HEK293T (cell line): ENCODE measurements around the gene MON2.
A peak's percentile ranks its signal among the peaks of the same experiment; 100 is the strongest.
"Not testable (repeated sequence)": the region's sequence is repeated elsewhere in the genome, so short reads cannot be mapped to it uniquely, and the experiment has no call there.

Source experiments
- CTCF ChIA-PET: fragments of 350-600 bp; formaldehyde crosslinking; extraction: SDS; loops from one replicate; lab custom pipeline; 2021; ENCODE audit warnings: antibody characterized with exemption, inconsistent platforms; lab: Yijun Ruan, JAX
- POLR2A ChIA-PET: fragments of 350-600 bp; formaldehyde crosslinking; extraction: SDS; loops from one replicate; lab custom pipeline; 2020; ENCODE audit warnings: antibody characterized with exemption, inconsistent platforms; lab: Yijun Ruan, JAX
- DNase-seq: peaks from one replicate; pipeline ENCODE4 v3.0.0; 2012; ENCODE audit warnings: mixed read lengths; ENCODE audit errors: extremely low spot score
- ARNT ChIP-seq: fragments of 450-650 bp; IDR thresholded peaks from 2 replicates; pipeline ENCODE4 v1.6.1; 2017; ENCODE audit warnings: mild to moderate bottlenecking
- BHLHE40 ChIP-seq: fragments of 450-650 bp; IDR thresholded peaks from 2 replicates; pipeline ENCODE4 v1.6.1; 2016; ENCODE audit warnings: mild to moderate bottlenecking, moderate library complexity, borderline replicate concordance
- CTBP1 ChIP-seq: fragments of 450-650 bp; IDR thresholded peaks from 2 replicates; pipeline ENCODE4 v1.6.1; 2016; ENCODE audit warnings: borderline replicate concordance
- ELF4 ChIP-seq: fragments of 450-650 bp; IDR thresholded peaks from 2 replicates; pipeline ENCODE4 v1.6.1; 2017; ENCODE audit warnings: antibody characterized with exemption
- FOXA1 ChIP-seq: fragments of 450-650 bp; IDR thresholded peaks from 2 replicates; pipeline ENCODE4 v1.6.1; 2016; ENCODE audit warnings: mild to moderate bottlenecking
- FOXK2 ChIP-seq: fragments of 450-650 bp; IDR thresholded peaks from 2 replicates; pipeline ENCODE4 v1.6.1; 2016; ENCODE audit warnings: mild to moderate bottlenecking
- FOXM1 ChIP-seq: fragments of 450-650 bp; IDR thresholded peaks from 2 replicates; pipeline ENCODE4 v1.6.1; 2017; ENCODE audit warnings: mild to moderate bottlenecking, borderline replicate concordance
- HDGF ChIP-seq: fragments of 450-650 bp; IDR thresholded peaks from 2 replicates; pipeline ENCODE4 v1.6.1; 2017; ENCODE audit warnings: antibody characterized with exemption, borderline replicate concordance
- L3MBTL2 ChIP-seq: fragments of 450-650 bp; conservative IDR thresholded peaks from 2 replicates; pipeline ENCODE4 v1.6.1; 2016; ENCODE audit warnings: mild to moderate bottlenecking
- LEF1 ChIP-seq: fragments of 450-650 bp; IDR thresholded peaks from 2 replicates; pipeline ENCODE4 v1.6.1; 2017; ENCODE audit warnings: mild to moderate bottlenecking, borderline replicate concordance
- NFRKB ChIP-seq: fragments of 450-650 bp; IDR thresholded peaks from 2 replicates; pipeline ENCODE4 v1.6.1; 2016; ENCODE audit warnings: mild to moderate bottlenecking, moderate library complexity
- SP1 ChIP-seq: fragments of 450-650 bp; IDR thresholded peaks from 2 replicates; pipeline ENCODE4 v1.6.1; 2017
- SUZ12 ChIP-seq: fragments of 450-650 bp; IDR thresholded peaks from 2 replicates; pipeline ENCODE4 v1.6.1; 2016; ENCODE audit warnings: mild to moderate bottlenecking
- TARDBP ChIP-seq: fragments of 450-650 bp; IDR thresholded peaks from 2 replicates; pipeline ENCODE4 v1.6.1; 2016
- ZNF384 ChIP-seq: fragments of 450-650 bp; IDR thresholded peaks from 2 replicates; pipeline ENCODE4 v1.6.1; 2016
- TF ChIP-seq, protein P1 (sequence below): fragments of 450-650 bp; IDR thresholded peaks from 2 replicates; pipeline ENCODE4 v1.6.1; 2016

Gene MON2

DNA sequence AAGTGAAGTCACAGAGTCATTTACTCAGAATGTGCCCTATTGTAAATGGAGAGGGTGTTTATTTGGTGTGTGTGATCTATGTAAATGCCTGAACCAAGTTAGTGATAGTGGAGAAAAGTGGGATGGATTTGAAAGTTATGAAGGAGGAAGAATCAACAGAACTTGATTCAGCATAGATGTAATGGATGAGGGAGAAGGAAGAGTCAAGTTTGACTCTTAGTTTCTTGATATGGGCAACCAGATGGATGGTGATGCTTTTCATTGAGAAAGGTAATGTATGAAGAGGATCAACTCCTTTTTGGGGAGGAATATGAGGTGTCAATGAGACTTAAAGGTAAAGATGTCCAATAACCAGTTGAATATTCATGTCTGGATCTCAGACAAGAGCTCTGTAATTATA, 6.7 kb upstream of the MON2 start:
- TF ChIP-seq BHLHE40 (no peak), LEF1 (no peak), HDGF (no peak), SUZ12 (no peak), ZNF384 (no peak), NFRKB (no peak), FOXK2 (no peak), L3MBTL2 (no peak), FOXA1 (no peak), TARDBP (no peak), ELF4 (no peak), FOXM1 (no peak), CTBP1 (no peak), ARNT (no peak), SP1 (no peak)
- TF ChIP-seq, protein P1, sequence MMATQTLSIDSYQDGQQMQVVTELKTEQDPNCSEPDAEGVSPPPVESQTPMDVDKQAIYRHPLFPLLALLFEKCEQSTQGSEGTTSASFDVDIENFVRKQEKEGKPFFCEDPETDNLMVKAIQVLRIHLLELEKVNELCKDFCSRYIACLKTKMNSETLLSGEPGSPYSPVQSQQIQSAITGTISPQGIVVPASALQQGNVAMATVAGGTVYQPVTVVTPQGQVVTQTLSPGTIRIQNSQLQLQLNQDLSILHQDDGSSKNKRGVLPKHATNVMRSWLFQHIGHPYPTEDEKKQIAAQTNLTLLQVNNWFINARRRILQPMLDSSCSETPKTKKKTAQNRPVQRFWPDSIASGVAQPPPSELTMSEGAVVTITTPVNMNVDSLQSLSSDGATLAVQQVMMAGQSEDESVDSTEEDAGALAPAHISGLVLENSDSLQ = no peak
- POLR2A ChIA-PET = no interaction called here
- CTCF ChIA-PET = no interaction called here
- DNase-seq = no peak

DNA sequence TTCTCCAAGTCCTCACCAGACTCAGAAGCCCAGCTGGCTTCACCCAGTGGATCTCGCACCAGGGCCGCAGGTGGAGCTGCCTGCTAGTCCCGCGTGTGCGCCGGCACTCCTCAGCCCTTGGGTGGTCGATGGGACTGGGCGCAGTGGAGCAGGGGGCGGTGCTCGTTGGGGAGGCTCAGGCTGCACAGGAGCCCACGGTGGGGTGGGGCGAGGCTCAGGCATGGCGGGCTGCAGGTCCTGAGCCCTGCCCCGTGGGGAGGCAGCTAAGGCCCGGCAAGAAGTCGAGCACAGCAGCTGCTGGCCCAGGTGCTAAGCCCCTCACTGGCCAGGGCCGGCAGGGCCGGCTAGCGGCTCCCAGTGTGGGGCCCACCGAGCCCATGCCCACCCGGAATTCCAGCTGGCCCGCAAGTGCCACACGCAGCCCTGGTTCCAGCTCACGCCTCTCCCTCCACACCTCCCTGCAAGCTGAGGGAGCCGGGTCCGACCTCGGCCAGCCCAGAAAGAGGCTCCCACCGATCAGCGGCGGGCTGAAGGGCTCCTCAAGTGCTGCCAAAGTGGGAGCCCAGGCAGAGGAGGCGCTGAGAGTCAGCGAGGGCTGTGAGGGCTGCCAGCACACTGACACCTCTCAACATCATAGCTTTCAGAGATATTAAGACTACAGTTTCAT, 5.3 kb upstream of the MON2 start:
- DNase-seq, CTCF ChIA-PET, POLR2A ChIA-PET: not testable (repeated sequence)

DNA sequence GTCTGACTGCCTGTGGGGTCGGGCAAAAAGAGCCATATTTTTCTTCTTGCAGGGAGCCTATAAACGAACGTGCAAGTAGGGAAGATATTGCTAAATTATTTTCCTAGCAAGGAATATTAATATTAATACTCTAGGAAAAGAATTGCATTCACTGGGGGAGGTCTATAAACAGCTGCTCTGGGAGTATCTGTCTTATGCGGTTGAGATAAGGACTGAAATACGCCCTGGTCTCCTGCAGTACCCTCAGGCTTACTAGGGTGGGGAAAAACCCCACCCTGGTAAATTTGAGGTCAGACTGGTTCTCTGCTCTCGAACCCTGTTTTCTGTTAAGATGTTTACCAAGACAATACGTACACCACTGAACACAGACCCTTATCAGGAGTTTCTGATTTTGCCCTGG, 3.4 kb upstream of the MON2 start:
- DNase-seq, CTCF ChIA-PET, POLR2A ChIA-PET: not testable (repeated sequence)

DNA sequence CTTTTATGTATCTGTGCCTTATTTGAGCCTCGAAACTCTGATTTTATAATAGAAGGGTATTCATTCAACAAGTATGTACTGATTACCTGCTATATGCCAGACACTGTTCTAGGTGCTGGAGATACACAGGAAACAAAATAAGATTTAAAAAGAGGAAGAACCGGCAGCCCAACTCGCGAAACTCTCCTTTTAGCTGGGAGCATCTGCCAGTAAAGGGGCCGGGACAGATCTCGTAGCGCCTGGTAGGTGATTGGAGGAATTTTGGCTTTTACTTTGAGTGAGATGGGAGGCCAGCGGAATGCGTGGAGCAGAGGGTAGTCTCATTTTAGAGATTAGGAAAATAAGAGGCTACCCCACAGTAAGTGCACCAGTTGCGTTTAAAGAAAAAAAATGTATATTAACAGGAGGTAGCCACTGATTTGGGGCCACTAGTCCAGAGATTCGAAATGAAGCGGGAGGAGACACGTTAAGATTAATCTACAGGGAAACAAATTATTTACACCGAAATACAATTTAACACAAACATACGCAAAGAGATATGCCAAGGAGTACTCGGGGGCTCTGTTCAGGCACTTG, 520 bp upstream of the MON2 start:
- POLR2A ChIA-PET = interaction anchor here (1.2 kb wide), 3 partner anchors 8 to 137 kb away, joined by 4 to 8 read pairs (median 4); no protein-coding TSS in a partner anchor
- DNase-seq = peak; percentile 29
- TF ChIP-seq ARNT (no peak), L3MBTL2 (peak; percentile 82), FOXA1 (no peak), LEF1 (no peak), FOXM1 (no peak)
- CTCF ChIA-PET = interaction anchor here (1.1 kb wide), 1 partner anchor 28 kb away, joined by 5 read pairs; no protein-coding TSS in a partner anchor

DNA sequence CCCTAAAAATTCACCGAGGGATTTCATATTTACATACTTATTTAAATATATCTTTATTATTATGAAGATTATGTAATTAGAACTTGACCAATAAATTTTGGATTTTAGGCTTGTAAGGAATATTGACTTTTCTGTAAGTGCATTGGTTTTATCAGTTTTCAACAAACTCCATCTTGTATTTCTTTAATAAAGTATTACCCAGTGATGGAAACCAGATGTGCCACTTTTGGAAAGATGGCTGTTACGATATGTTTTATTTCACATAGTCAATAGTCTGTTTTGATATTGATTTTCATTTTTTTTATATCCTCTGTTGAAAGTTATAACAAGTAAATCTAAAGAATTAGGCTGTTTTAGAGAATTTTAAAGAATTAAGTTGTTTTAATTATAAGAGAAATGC, 1.8 kb downstream of the MON2 start:
- CTCF ChIA-PET = no interaction called here
- TF ChIP-seq TARDBP (no peak), ELF4 (no peak), NFRKB (no peak), FOXM1 (no peak), LEF1 (no peak), HDGF (no peak), ZNF384 (no peak), L3MBTL2 (no peak), ARNT (no peak), BHLHE40 (no peak)

DNA sequence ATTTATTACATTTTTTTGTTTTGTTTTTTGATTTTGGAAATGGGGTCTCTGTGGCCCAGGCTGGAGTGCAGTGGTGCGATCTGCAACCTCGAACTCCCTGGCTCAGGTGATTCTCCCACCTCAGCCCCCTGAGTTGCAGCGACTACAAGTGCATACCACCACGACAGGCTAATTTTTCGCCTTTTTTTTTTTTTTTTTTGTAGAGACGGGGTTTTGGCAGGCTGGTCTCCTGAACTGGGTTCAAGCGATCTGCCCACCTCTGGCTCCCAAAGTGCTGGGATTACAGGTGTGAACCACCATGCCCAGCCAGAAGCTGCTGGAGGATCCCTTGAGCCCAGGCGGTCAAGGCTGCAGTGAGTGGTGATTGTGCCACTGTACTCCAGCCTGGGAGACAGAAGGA, 2.3 kb downstream of the MON2 start:
- no peak for DNase-seq
- POLR2A ChIA-PET = no interaction called here
- TF ChIP-seq TARDBP = no peak
- TF ChIP-seq ZNF384 = no peak
- TF ChIP-seq, protein P1 = no peak
- CTCF ChIA-PET = no interaction called here

More for the DNA sequence above, 1.8 kb downstream of the MON2 start:
- POLR2A ChIA-PET = no interaction called here
- no peak for DNase-seq

DNA sequence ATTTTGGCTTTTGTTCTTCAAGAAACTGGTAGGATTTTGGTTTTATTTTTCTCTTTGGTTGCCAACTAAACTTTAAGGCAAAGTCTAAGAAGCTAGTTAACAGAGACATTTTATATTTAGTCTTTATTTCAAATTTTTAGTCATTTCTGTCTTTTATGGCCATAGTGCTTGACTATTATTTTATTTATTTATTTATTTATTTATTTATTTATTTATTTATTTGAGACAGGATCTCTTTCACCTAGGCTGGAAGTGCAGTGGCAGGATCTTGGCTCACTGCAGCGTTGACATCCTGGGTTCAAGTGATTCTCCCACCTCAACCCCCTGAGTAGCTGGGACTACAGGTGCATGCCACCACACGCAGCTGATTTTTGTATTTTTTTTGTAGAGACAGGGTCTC, 3.1 kb downstream of the MON2 start:
- DNase-seq = no peak
- POLR2A ChIA-PET = no interaction called here
- TF ChIP-seq FOXM1 (no peak), TARDBP (no peak)
- TF ChIP-seq, protein P1 = no peak
- CTCF ChIA-PET = interaction anchor here (0.7 kb wide), 1 partner anchor 32 kb away, joined by 3 read pairs; no protein-coding TSS in a partner anchor
